ENCODE measurements around the gene ARAF. TPM values are rescaled to one million over a fixed set of nuclear protein-coding genes. Genes with fewer than 3 reads are reported as not detected.

ARAF gene
- total RNA-seq, 1 experiment from 2014 or later: 35.4 TPM

DNA sequence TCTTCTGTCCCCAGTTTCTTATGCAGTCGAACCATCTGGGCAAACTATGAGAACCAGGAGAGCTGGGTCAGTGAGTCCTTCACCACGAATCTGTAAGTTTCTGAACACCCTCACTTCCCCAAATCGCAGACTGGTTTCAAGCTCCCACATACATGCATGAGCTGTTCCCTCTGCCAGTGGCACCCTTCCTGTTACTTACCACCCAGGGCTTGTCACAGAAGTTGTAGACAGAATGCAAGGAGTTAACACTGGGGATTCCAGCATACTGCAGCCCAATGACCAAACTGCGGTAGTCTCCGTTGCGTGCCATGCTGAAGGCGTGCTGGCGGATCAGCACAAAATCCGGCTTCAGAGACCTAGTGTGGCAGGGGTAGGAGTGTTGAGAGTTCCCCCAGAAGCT lies 44.0 kb downstream of the ARAF start:
- Histone ChIP-seq H3K9me2 (ENCODE audit: insufficient read depth) (no peaks in the 10 kb centered on the region), H3K9ac (ENCODE audit: low read length) (no peak overlapping the region), H3K27me3 (ENCODE audit: insufficient read depth, low read length) (no peaks in the 10 kb centered on the region), H3K4me2 (ENCODE audit: low read length) (no peak overlapping the region), H3K4me1 (ENCODE audit: control insufficient read depth in 1 of 2, insufficient read depth in 2 of 2, low read length in 2 of 2) (no peaks in the 10 kb centered on the region), H2AFZ (ENCODE audit: low read depth, low read length, poor library complexity, severe bottlenecking) (no peak overlapping the region), H4K20me1 (ENCODE audit: insufficient read depth) (no peaks in the 10 kb centered on the region), H3K27ac (ENCODE audit: low read depth, low read length) (no peak overlapping the region), H3K4me3 (replicated peaks in 1 of 2; ENCODE audit: low read depth in 1 of 2, low read length in 2 of 2) (no peak overlapping the region), H3K36me3 (ENCODE audit: control insufficient read depth in 1 of 2, insufficient read depth in 2 of 2, low read length in 2 of 2) (no peaks in the 10 kb centered on the region), H3K9me3 (ENCODE audit: control insufficient read depth in 1 of 2, insufficient read depth in 1 of 2, low read depth in 1 of 2, low read length in 2 of 2) (no peaks in the 10 kb centered on the region), H3K79me2 (ENCODE audit: insufficient read depth, low read length) (no peaks in the 10 kb centered on the region)
- ChIA-PET RAD21 (ENCODE audit: low non-redundant PET in 1 of 2, low total read pairs in 2 of 2, uncharacterized antibody in 2 of 2, unreplicated experiment in 2 of 2) (no interaction called here), POLR2A (no interaction called here), CTCF (no interaction called here)
- DNase-seq (ENCODE audit: low read depth, low spot score) (no peak), ATAC-seq (no peak)
- intact Hi-C loops (cut with micrococcal nuclease): no loop called here
- TF ChIP-seq, protein P1, sequence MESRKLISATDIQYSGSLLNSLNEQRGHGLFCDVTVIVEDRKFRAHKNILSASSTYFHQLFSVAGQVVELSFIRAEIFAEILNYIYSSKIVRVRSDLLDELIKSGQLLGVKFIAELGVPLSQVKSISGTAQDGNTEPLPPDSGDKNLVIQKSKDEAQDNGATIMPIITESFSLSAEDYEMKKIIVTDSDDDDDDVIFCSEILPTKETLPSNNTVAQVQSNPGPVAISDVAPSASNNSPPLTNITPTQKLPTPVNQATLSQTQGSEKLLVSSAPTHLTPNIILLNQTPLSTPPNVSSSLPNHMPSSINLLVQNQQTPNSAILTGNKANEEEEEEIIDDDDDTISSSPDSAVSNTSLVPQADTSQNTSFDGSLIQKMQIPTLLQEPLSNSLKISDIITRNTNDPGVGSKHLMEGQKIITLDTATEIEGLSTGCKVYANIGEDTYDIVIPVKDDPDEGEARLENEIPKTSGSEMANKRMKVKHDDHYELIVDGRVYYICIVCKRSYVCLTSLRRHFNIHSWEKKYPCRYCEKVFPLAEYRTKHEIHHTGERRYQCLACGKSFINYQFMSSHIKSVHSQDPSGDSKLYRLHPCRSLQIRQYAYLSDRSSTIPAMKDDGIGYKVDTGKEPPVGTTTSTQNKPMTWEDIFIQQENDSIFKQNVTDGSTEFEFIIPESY (IDR thresholded peaks at IDR 0.05; ENCODE audit: extremely low read depth, insufficient replicate concordance, low read length): no peak
- TF ChIP-seq, protein P2, sequence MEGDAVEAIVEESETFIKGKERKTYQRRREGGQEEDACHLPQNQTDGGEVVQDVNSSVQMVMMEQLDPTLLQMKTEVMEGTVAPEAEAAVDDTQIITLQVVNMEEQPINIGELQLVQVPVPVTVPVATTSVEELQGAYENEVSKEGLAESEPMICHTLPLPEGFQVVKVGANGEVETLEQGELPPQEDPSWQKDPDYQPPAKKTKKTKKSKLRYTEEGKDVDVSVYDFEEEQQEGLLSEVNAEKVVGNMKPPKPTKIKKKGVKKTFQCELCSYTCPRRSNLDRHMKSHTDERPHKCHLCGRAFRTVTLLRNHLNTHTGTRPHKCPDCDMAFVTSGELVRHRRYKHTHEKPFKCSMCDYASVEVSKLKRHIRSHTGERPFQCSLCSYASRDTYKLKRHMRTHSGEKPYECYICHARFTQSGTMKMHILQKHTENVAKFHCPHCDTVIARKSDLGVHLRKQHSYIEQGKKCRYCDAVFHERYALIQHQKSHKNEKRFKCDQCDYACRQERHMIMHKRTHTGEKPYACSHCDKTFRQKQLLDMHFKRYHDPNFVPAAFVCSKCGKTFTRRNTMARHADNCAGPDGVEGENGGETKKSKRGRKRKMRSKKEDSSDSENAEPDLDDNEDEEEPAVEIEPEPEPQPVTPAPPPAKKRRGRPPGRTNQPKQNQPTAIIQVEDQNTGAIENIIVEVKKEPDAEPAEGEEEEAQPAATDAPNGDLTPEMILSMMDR (IDR thresholded peaks at IDR 0.05 in 2 of 3, conservative IDR thresholded peaks at IDR 0.05 in 1 of 3; ENCODE audit: borderline replicate concordance in 1 of 3, insufficient read depth in 1 of 3, low read depth in 2 of 3, low read length in 2 of 3): no peak
- TF ChIP-seq, protein P3, sequence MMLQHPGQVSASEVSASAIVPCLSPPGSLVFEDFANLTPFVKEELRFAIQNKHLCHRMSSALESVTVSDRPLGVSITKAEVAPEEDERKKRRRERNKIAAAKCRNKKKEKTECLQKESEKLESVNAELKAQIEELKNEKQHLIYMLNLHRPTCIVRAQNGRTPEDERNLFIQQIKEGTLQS (IDR thresholded peaks at IDR 0.05): no peak
- TF ChIP-seq TCF7L2 (IDR thresholded peaks at IDR 0.05; ENCODE audit: borderline replicate concordance, extremely low read depth, insufficient read depth, insufficient read length) (no peak), EGR1 (IDR thresholded peaks at IDR 0.05; ENCODE audit: low read depth) (no peak), ELF1 (IDR thresholded peaks at IDR 0.05; ENCODE audit: borderline replicate concordance, low read depth) (no peak), FOSL1 (IDR thresholded peaks at IDR 0.05; ENCODE audit: low read depth) (no peak), RAD21 (IDR thresholded peaks at IDR 0.05; ENCODE audit: low read depth) (no peak), CEBPB (IDR thresholded peaks at IDR 0.05; ENCODE audit: low read depth) (no peak), EZH2 (IDR thresholded peaks at IDR 0.05) (no peak), POLR2A (IDR thresholded peaks at IDR 0.05; ENCODE audit: borderline replicate concordance, extremely low read depth, insufficient read depth, insufficient read length) (no peak), EZH2phosphoT487 (IDR thresholded peaks at IDR 0.05; ENCODE audit: borderline replicate concordance) (no peak), ZNF274 (IDR thresholded peaks at IDR 0.05; ENCODE audit: low read depth, low read length) (no peak), SP1 (IDR thresholded peaks at IDR 0.05; ENCODE audit: low read depth) (no peak), SIN3A (IDR thresholded peaks at IDR 0.05; ENCODE audit: low read depth) (no peak), SRF (IDR thresholded peaks at IDR 0.05; ENCODE audit: low read depth) (no peak), ZFX (IDR thresholded peaks at IDR 0.05) (no peak), CBX3 (IDR thresholded peaks at IDR 0.05; ENCODE audit: low read depth) (no peak), JUND (IDR thresholded peaks at IDR 0.05) (no peak)
- TF ChIP-seq, protein P4, sequence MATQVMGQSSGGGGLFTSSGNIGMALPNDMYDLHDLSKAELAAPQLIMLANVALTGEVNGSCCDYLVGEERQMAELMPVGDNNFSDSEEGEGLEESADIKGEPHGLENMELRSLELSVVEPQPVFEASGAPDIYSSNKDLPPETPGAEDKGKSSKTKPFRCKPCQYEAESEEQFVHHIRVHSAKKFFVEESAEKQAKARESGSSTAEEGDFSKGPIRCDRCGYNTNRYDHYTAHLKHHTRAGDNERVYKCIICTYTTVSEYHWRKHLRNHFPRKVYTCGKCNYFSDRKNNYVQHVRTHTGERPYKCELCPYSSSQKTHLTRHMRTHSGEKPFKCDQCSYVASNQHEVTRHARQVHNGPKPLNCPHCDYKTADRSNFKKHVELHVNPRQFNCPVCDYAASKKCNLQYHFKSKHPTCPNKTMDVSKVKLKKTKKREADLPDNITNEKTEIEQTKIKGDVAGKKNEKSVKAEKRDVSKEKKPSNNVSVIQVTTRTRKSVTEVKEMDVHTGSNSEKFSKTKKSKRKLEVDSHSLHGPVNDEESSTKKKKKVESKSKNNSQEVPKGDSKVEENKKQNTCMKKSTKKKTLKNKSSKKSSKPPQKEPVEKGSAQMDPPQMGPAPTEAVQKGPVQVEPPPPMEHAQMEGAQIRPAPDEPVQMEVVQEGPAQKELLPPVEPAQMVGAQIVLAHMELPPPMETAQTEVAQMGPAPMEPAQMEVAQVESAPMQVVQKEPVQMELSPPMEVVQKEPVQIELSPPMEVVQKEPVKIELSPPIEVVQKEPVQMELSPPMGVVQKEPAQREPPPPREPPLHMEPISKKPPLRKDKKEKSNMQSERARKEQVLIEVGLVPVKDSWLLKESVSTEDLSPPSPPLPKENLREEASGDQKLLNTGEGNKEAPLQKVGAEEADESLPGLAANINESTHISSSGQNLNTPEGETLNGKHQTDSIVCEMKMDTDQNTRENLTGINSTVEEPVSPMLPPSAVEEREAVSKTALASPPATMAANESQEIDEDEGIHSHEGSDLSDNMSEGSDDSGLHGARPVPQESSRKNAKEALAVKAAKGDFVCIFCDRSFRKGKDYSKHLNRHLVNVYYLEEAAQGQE (IDR thresholded peaks at IDR 0.05; ENCODE audit: low read depth): no peak
- no TSS peak for BruUV-seq (replicated peaks)

Measured in HCT116 (cell line).